ENCODE data around the gene THAP9.

- no peak for TF ChIP-seq CTCF (IDR thresholded peaks at IDR 0.05)
- TF ChIP-seq POLR2AphosphoS5 (IDR thresholded peaks at IDR 0.05), result no peak
- no peak for TF ChIP-seq POLR2A (IDR thresholded peaks at IDR 0.05)
- TF ChIP-seq EP300 (IDR thresholded peaks at IDR 0.05), result no peak
Observed at GRCh38 chr4:82885410-82885809, 15.1 kb upstream of the THAP9 start.
